ENCODE measurements around the gene SLC18A2.
"Not testable (repeated sequence)": the region's sequence is repeated elsewhere in the genome, so short reads cannot be mapped to it uniquely, and the experiment has no call there.

SLC18A2 gene

DNA sequence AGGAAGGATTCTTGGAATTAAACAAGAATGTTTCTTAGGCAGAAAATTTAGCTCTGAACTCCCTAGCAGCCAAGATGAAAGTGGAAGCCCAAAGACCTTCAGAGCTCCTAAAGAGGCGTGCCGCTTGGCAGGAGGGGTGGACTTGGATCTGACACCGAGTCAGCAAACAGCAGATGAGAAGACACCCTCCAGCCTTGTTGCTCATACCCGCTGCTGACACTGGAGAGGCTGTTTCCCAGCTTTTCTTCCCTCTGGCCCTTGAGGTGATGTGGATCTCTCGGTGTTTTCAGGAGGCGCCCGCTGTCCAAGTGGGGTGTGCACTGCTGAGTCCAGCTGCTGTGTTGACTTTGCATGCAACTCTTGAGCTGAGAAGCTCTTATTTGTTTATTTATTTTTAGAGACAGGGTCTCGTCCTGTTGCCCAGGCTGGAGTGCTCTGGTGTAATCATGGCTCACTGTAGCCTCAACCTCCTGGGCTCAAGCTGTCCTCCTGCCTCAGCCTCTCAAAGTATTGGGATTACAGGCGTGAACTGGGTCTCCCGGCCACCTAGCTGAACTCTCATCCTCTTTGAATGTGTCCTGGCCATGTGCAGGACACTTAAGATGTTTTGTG, 21.5 kb downstream of the SLC18A2 start:
- DNase-seq (ENCODE audit: low read depth in 2 of 2): no peak

GRCh38 chr10:117262903-117263293, 22.0 kb downstream of the SLC18A2 start:
- no peak for DNase-seq (ENCODE audit: low read depth in 2 of 2)

DNA sequence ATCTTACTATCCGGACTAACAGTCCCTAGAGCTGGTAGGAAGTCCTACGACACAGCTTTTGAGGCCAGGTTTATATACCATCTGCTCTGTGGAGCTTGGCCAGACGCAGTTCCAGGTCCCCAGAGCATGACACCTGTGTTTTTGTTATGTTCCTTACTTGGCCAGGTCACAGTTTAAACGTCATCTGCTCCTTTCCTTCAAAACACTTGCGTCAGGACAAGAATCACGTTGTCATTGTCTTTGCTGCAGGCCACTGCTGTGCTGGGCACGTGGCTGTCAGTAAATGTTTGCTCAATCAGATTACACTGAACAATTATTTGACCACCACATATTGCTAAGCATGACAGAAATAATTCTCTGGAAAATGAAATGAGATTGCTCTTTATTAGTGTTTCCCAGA, 23.9 kb downstream of the SLC18A2 start:
- DNase-seq (ENCODE audit: low read depth in 2 of 2): no peak

DNA sequence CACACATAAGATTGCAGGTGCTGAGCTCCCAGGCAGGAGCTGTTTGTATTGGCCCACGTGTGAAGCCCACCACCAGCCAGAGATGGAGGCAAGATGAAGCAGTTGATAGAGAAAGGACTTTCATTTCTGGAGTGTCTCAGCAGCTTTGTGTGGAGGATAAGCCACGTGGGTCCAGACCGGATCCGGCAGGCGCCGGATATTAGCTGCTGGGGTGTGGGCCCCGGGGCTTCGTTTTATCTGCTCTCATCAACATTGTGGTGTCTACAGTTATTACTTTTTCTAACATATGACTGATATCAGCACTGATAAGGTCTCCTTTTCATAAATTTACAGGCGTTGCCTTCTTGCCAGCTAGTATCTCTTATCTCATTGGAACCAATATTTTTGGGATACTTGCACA, 25.5 kb downstream of the SLC18A2 start:
- no peak for DNase-seq (ENCODE audit: low read depth in 2 of 2)

DNA sequence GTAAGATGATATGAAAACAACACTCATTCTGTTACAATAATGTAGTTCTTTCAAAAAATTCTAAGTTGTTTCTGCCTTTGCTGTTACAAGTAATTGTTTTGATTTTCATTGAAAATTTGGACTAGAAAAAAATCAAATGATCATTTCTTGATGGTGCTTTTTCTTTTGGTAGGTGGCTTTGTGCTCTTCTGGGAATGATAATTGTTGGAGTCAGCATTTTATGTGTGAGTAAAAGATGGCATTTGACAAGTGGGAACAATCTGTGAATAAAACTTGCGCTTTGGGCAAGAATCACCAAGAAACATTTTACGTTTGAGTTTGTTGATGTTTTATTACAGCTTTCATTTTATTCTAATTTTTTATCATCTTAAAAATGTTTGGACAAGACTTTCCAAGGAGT, 25.9 kb downstream of the SLC18A2 start:
- no peak for DNase-seq (ENCODE audit: low read depth in 2 of 2)

DNA sequence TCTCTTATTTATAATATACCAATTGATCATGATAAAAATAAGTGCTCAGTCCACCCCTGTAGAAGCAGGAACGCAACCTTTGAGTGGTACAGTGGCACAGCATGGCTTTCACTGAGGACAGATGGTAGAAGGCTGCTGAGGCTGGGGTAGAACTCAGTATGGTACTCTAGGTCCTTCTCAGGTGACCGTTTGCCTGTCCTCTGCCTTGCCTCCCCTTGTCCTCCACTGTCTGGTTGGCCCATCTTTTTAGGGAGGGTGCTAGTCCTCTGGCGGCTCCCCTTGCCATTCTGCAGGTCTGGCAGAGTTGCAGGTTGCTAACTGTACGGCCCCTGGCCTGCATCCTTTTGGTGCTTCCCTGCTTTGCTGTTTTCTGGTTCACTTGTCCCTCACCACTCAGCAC, 27.3 kb downstream of the SLC18A2 start:
- no peak for DNase-seq (ENCODE audit: low read depth in 2 of 2)

DNA sequence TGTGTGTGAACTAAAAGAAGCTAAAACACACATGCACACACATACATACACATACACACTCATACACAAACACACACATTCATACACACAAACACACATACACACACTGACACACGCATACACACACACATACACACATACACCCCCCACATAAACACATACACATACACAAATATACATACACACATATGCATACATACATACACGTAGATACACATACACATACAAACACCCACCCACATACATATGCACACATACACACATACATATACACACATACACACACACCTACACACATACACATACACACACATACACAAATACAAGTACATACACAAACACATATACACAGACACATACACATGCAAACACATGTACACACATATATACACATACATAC, 28.0 kb downstream of the SLC18A2 start:
- no peak for DNase-seq (ENCODE audit: low read depth in 2 of 2)

- no peak for DNase-seq (ENCODE audit: low read depth in 2 of 2)
Measured at GRCh38 chr10:117271427-117271826, 30.5 kb downstream of the SLC18A2 start.

DNA sequence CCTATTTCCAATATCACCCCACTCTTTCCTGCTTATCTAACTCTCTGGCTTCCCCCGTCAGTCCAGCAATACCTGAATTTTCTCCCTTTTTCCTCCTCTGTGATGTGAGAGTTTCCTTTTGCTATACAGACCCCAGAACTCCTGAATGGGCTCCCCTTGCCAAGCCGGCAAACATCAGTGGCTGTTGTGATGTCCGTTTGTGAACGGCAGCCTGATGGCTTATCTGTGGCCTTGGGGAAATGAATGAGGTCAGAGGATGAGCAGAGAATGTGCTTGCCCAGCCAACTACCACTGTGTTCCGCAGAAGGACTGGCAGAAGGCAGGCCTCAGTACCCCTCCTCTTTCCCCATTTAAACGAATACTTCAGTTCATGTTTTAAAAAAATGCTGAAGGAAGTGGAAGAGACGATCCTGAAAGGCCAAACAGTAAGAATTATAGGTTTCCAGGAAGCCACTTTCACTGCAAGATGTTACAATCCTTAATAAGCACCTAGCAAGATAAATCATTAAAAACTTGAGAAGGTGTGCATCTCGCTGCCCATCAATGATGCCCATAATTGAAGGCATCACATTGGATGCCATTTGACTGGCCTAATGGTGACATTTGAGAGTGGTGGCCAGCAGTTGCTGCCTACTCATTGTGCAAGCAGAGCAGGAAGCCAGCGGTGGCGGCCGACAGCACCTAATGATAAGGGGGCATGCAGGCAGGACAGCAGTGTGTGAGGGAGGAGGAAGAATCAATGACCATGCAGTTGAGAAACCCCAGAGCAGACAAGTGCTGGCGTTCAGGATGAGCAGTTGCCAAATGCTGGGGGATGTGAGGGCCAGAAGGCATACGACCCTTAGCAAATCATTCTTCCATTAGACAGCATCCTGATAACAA, 31.5 kb downstream of the SLC18A2 start:
- DNase-seq (ENCODE audit: low read depth in 2 of 2): no peak

DNA sequence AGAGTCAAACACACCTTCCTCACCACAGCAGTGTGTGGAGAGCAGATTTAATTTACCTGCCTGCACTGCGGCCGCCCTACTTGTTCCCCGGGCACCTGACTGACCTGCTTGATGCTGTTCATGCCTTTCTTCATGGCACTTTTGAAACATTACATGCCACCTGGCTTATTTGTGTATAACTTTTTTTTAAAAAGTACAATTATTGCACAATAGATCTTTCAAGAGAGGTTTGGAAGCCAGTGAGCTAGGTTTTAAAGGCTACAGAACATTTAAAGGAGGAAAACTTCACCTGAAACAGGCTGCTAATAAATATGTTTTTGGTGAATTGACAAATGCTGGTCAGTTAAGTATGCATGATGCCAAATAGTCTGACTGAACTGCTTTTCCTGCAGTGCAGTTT, 33.1 kb downstream of the SLC18A2 start:
- DNase-seq (ENCODE audit: low read depth in 2 of 2): no peak

GRCh38 chr10:117274509-117274908, 33.6 kb downstream of the SLC18A2 start:
- DNase-seq (ENCODE audit: low read depth in 2 of 2): no peak

- no peak for DNase-seq (ENCODE audit: low read depth in 2 of 2)
Measured at GRCh38 chr10:117275121-117275520, 34.2 kb downstream of the SLC18A2 start.

- no peak for DNase-seq (ENCODE audit: low read depth in 2 of 2)
Measured at GRCh38 chr10:117277675-117278074, 36.8 kb downstream of the SLC18A2 start.

GRCh38 chr10:117284716-117285494, 44.0 kb downstream of the SLC18A2 start:
- no peak for DNase-seq (ENCODE audit: low read depth in 2 of 2)

DNA sequence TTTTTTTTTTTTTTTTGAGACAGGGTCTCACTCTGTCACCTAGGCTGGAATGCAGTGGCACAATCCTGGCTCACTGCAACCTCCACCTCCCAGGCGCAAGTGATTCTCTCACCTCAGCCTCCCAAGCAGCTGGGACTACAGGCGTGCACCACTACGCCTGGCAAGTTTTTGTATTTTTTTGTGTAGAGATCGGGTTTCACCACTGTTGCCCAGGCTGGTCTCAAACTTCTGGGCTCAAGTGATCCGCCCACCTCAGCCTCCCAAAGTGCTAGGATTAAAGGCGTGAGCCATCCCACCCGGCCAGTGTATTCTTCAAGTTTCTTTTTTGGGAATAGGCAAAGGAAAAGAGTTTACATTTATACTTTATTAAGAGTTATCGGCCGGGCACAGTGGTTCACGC, 50.0 kb downstream of the SLC18A2 start:
- DNase-seq (ENCODE audit: low read depth in 2 of 2): not testable (repeated sequence)

DNA sequence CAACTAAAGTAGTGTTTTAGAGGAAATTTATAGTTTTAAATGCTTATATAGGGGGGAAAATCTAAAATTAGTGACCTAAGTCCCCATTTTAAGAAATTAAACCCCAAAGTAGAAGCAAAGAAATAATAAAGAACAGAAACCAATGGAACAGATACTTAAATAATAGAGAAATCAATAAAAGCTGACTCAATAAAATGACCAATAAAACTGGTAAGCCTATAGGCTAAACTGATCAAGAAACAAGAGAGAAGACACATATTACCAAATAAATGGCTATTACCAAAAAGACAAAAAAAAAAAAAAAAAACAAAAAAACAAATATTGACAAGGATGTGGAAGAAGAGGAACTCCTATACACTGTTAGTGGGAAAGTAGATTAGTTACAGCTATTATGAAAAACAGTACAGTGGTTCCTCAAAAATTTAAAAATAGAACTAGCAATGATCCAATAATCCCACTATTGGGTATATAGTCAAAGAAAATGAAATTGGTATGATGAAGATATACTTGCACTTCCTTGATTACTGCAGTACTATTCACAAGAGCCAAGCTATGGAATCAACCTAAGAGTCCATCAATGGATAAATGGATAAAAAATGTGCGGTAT, 53.2 kb downstream of the SLC18A2 start:
- no peak for DNase-seq (ENCODE audit: low read depth in 2 of 2)

GRCh38 chr10:117294735-117295134, 53.8 kb downstream of the SLC18A2 start:
- no peak for DNase-seq (ENCODE audit: low read depth in 2 of 2)

DNA sequence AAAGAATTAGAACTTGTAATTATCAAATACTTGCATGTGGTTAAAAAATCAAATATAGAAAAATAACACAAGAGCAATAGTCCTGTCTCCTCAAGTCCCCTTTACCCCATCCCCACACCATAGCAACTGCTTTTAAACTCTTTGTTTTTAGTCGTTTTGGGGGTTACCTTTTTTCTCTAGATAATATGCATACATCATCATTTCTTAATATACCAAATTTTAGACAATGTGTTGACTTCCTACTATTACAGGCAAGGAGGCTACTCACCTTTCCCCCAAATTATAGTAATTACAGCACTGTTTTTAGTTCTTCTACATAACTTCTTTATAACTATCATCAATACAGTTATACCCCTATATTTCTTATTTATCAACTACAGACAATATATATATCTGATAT, 57.3 kb downstream of the SLC18A2 start:
- no peak for DNase-seq (ENCODE audit: low read depth in 2 of 2)

DNA sequence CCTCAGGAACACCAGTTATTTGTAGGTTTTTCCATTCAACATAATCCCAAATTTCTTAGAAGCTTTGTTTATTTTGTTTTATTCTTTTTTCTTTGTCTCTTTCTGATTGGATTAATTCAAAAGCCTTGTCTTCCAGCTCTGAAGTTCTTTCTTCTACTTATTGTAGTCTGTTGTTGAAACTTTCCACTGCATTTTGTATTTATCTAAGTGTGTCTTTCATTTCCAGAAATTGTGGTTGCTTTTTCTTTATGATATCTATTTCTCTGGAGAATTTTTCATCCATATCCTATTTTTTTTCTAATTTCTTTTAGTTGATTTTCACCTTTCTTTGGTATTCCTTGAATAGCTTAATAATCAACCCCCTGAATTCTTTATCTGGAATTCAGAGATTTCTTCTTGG, 58.5 kb downstream of the SLC18A2 start:
- DNase-seq (ENCODE audit: low read depth in 2 of 2): no peak

DNA sequence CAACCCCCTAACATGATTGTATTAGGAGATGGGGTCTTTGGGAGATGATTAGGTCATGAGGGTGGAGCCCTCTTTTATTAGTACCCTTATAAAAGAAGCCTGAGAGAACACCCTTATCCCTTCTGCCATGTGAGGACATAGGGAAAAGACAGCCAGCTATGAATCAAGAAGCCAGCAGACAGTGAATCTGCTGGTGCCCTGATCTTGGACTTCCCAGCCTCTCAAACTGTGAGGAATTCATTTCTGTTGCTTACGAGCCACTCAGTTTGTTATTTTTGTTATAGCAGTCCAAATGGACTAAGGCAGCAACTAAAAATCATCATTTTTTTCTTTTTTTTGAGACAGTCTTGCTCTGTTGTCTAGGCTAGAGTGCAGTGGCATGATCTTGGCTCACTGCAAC, 59.8 kb downstream of the SLC18A2 start:
- no peak for DNase-seq (ENCODE audit: low read depth in 2 of 2)

DNA sequence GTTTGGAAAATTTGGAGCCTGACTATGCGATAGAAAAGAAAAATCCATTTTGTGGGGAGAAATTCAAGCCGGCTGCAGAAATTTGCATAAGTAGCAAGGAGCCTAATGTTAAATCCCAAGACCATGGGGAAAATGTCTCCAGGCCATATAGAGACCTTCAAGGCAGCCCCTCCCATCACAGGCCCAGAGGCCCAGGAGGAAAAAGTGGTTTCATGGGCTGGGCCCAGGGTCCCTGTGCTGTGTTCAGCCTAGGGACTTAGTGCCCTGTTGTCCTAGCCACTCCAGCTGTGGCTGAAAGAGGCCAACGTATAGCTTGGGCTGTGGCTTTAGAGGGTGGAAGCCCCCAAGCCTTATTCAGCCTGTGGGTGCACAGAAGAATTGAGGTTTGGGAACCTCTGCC, 62.5 kb downstream of the SLC18A2 start:
- DNase-seq (ENCODE audit: low read depth in 2 of 2): not testable (repeated sequence)

DNA sequence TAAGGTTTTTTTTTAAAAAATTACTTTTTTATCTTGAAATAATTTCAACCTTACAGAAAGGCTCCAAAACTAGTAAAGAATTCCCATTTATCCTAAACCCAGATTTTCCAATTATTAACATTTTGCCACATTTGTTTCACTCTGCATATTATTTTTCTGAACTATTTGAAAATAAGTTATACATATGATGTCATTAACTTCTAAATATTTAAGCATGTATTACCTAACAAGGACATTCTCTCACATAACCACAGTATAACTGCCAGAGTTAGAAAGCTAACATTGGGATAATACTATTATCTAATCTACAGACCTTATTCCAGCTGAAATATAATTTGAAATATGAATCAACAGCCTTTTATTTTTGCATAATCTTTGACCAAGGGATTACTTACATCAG, 65.8 kb downstream of the SLC18A2 start:
- no peak for DNase-seq (ENCODE audit: low read depth in 2 of 2)
